Amniotic stem cell (primary cell): ENCODE results near the gene CACNA2D2.

Experiments
- DNase-seq: peaks from one replicate; lab custom pipeline; 2025; lab: John Stamatoyannopoulos, UW

Gene CACNA2D2

DNA sequence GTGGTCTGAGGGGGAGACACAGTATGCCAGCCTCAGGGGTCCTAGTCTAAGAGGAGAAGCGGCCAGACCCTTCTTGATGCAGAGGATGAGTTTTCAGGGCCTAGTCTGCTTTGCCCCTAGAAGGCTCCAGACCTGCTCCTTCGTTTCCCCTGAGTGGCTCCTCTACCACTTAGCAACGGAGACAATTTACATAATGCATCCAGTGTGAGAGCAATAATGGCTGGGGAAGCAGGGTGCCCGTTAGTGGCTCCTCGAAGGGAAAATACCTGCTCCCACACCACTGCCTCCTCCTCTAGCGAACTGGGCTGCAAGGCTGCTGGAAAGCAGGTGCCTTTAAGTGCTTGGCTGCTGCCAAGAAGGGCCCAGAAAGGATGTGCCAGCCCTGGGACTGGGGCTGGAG is 38.9 kb downstream of the CACNA2D2 start:
- no peak for DNase-seq

GRCh38 chr3:50459785-50460184 is 43.6 kb downstream of the CACNA2D2 start:
- DNase-seq, result no peak

DNA sequence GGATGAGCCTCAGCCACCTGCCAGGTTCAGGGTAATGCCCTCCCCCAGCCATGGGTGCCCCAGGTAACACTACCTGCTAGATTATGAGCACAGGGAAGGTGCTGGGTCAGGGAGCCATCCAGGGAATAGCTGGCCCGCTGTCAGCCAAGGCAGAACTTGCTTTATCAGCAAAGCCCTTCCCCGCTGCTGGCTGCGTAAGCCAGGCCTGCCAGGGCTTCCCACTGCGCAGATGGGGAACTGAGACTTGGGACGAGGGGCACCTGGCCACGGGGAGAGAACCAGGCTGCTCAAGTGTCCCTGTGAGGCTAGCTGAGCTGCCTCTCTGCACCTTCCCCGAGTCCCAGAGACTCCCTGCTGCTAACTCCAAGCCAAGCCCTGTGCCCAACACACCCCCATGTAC is 45.4 kb downstream of the CACNA2D2 start:
- no peak for DNase-seq

DNA sequence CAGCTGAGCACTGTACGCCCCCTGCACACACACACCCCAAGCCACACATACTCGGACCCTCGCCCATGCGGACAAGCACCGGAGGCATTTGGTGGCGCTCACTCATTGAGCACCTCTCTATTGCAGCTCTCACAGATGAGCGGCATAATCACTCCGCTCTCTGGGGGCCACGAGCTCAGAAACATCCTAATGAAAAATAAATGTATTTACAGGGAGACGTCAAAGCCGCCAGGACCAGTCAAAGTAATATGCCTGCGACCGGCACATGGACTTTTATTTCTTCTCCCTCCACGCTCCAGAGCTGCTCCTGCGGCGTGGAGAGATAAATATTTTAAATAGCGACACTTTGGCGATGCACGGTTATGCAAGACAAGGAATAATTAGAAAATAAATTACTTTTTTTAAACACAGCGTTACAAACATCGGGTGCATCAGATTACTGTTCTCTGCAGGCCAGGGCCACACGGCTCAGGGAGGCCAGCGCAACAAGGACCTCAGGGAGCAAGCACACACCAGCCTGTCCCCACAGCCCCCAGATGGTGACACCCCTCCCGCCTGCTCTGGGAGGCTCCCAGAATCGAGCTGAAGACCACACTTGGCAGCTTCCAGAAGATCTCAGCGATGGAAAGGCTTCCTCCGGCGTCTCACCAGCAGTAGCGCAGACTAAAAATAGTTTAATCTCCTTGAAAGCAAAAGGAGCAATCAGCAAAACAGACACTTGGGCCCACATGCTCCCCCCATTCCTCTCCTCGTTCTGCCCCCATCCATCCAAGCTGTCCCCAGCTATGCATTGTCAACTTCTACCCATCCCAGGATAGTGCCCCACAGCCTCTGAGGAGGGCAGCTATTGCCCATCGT is 48.0 kb downstream of the CACNA2D2 start:
- DNase-seq, result no peak

- DNase-seq, result no peak
These were observed 48.9 kb downstream of the CACNA2D2 start for GRCh38 chr3:50454481-50455070.

DNA sequence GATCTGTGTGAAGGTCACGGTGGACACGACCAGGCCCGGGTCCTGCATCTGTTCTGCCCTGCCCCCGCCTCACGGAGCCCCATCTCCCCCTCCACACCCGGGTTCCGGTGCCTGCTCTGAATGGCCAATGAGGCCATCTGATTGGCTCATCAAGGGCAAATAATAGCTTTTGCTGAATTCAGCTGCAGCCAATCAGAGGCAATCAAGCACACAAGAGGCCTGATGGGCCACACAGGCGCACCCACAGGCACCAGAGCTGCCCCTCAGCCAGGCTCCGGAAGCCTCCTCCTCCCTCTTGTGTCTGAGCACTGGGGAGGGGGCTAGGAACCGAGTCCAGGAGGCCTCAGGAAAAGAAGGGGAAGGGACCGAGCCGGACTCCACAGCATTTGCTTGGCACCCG is 49.5 kb downstream of the CACNA2D2 start:
- DNase-seq, result no peak

- no peak for DNase-seq
These were observed 53.1 kb downstream of the CACNA2D2 start for GRCh38 chr3:50450209-50450921.

GRCh38 chr3:50448752-50449539 is 54.5 kb downstream of the CACNA2D2 start:
- no peak for DNase-seq

DNA sequence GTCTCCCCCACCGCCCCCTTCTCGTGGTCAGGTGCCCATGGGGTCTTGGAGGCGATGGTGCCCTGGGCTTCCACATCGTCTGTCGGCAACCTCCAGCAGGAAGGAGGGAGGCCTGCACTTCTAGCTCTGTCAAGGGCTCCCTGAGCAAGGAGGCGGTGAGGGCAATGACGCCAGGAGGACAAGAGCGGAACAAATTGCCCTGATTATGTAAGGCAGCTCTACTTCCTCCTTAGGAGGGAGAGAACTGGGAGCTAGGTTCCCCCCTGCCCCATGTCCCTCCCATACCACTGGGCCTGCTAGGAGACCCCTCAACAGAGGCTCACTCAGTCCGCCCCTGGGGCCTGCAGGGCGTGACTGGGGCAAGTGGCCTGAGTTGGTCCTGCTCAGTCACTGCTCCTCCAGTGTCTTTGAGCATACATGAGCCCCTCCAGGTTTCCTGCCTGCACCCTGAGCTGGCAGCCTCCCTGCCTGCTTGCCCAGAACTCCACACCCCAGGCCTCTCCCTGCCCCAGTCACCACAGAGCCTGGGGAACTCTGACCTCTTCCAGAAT is 56.1 kb downstream of the CACNA2D2 start:
- DNase-seq, result no peak

GRCh38 chr3:50445919-50446318 is 57.5 kb downstream of the CACNA2D2 start:
- no peak for DNase-seq

DNA sequence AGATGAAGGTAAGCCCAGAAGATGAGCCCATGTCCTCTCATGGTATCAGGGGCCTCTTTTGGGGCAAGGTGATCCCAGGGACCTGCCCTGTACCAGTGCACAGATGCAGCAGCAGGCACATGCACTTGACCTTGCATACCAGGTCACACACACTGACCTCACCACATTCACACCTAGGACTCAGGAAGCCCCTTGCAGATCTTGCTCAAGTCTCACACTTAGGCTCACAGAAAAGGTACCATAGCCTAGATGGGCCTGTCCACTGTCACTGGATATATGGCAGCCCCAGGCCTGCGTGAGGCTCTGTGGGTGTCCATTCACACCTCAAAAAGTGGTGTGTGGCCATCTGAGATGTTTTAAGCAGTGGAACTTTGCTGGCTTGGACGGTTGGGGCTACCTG is 58.7 kb downstream of the CACNA2D2 start:
- no peak for DNase-seq

DNA sequence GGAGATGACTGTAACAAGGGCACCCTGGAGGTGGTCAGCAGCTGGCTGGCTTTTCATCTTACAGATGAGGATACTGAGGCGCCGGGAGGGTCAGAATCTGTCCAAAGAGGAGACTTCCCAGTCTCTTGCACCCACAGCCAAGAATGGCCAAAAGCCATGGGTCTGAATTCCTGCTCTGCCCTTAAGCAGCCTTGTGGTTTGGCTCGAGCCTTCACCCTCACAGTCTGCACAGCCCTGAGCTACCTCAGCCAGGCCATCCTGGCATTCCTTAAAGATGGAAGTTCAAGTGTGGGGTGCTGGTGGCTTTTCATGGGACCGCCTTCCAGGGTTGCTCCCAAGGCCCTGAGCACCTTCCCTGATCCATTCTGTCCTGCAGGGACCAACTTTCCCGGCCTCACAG is 59.2 kb downstream of the CACNA2D2 start:
- no peak for DNase-seq

GRCh38 chr3:50442945-50443579 is 60.4 kb downstream of the CACNA2D2 start:
- DNase-seq, result no peak

DNA sequence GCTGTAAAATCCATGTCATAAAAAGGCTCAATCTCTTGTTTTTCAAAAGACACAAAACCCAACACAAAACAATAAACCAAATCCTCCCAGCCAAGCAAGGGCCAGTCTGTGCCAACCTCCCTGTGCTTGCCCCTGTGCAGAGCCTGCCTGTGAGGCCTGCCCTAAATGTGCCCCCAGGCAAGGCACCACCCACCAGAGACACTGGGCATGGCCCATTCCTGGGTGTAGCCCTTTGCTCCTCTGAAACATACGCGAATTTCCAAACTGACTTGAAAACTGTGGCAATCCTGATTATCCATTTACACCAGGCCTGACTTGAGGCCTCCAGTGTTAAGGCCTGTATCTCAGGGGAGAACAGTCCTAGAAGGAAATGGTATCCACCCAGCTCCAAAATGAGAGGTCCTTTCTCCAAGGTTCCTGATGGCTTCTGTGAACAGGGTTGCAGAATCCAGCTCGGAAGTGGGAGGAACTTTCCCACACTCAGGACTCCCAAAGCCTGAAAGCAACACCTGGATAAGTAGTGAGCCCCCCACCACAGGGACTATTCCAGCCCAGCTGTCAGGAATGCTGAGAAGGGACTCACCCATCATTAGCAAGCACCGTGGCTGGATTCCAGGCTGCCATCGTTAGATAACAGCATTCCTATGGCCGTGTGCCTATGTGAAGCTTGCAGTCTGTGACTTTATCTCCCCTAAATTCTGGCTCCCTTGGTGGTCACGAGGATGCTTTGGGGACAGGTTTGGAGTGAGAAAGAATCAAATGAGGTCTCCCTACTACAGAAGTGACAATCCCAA is 61.8 kb downstream of the CACNA2D2 start:
- DNase-seq, result no peak

- DNase-seq, result no peak
These were observed 67.2 kb downstream of the CACNA2D2 start for GRCh38 chr3:50436114-50436674.

- DNase-seq, result no peak
These were observed 67.9 kb downstream of the CACNA2D2 start for GRCh38 chr3:50435371-50436113.

GRCh38 chr3:50433954-50434353 is 69.5 kb downstream of the CACNA2D2 start:
- DNase-seq, result no peak

GRCh38 chr3:50430950-50431435 is 72.4 kb downstream of the CACNA2D2 start:
- no peak for DNase-seq

- no peak for DNase-seq
These were observed 73.2 kb downstream of the CACNA2D2 start for GRCh38 chr3:50430191-50430590.
